Measurements from ENCODE around the gene CHAMP1.

- TF ChIP-seq CTCF (IDR thresholded peaks at IDR 0.05; ENCODE audit: insufficient read depth, low read depth, low read length): no peak
- no peak for TF ChIP-seq EZH2 (IDR thresholded peaks at IDR 0.05; ENCODE audit: insufficient read depth, low read length)
Measured at GRCh38 chr13:114320065-114320464, 5.8 kb downstream of the CHAMP1 start.
